Hepatocyte (in vitro differentiated cells): ENCODE data around the gene PCDHA11. TPM values are rescaled to one million over a fixed set of nuclear protein-coding genes. Genes with fewer than 3 reads are reported as not detected.

Experiments
- DNase-seq: peaks from one replicate; pipeline ENCODE4 v3.0.0-alpha.2; 2016; ENCODE audit warnings: low spot score
- H2AFZ ChIP-seq: fragments of 200-600 bp; sonication (generic); 2 replicates; pipeline ENCODE4 v1.6.0; 2016; ENCODE audit warnings: antibody characterized with exemption, mild to moderate bottlenecking
- H3K27ac ChIP-seq: fragments of 200-600 bp; sonication (generic); 2 replicates; pipeline ENCODE4 v1.5.1; 2016; ENCODE audit warnings: mild to moderate bottlenecking
- H3K27me3 ChIP-seq: fragments of 200-600 bp; sonication (generic); 2 replicates; pipeline ENCODE4 v1.6.1; 2016
- H3K36me3 ChIP-seq: fragments of 200-600 bp; sonication (generic); replicated peaks from 2 replicates; pipeline ENCODE4 v1.5.1; 2016; ENCODE audit warnings: low read depth; ENCODE audit not compliant: insufficient read depth
- H3K4me1 ChIP-seq: fragments of 200-600 bp; sonication (generic); 2 replicates; pipeline ENCODE4 v1.5.1; 2016; ENCODE audit warnings: mild to moderate bottlenecking, moderate library complexity; ENCODE audit not compliant: insufficient read depth
- H3K4me2 ChIP-seq: fragments of 200-600 bp; sonication (generic); 2 replicates; pipeline ENCODE4 v1.6.0; 2016
- H3K4me3 ChIP-seq: fragments of 200-600 bp; sonication (generic); 2 replicates; pipeline ENCODE4 v1.5.1; 2016; ENCODE audit warnings: mild to moderate bottlenecking
- H3K79me2 ChIP-seq: fragments of 200-600 bp; sonication (generic); 2 replicates; pipeline ENCODE4 v1.6.0; 2017; ENCODE audit warnings: mild to moderate bottlenecking
- H3K9me2 ChIP-seq: fragments of 200-600 bp; sonication (generic); replicated peaks from 2 replicates; pipeline ENCODE4 v1.6.0; 2017; ENCODE audit warnings: mild to moderate bottlenecking; ENCODE audit not compliant: insufficient read depth
- H3K9me3 ChIP-seq: fragments of 200-600 bp; sonication (generic); 2 replicates; pipeline ENCODE4 v1.5.1; 2016; ENCODE audit warnings: low read depth, mild to moderate bottlenecking
- H4K20me1 ChIP-seq: fragments of 200-600 bp; sonication (generic); 2 replicates; pipeline ENCODE4 v1.6.0; 2016; ENCODE audit warnings: mild to moderate bottlenecking; ENCODE audit not compliant: insufficient read depth, poor library complexity, severe bottlenecking
- EZH2 ChIP-seq: fragments of 200-600 bp; sonication (generic); IDR thresholded peaks from 2 replicates; pipeline ENCODE4 v1.6.1; 2016; ENCODE audit warnings: antibody characterized with exemption, mild to moderate bottlenecking, borderline replicate concordance
- EZH2phosphoT487 ChIP-seq: fragments of 200-600 bp; sonication (generic); IDR thresholded peaks from one replicate; pipeline ENCODE4 v1.6.1; 2018; ENCODE audit warnings: antibody characterized with exemption, mild to moderate bottlenecking, low read depth, moderate library complexity; ENCODE audit not compliant: unreplicated experiment, severe bottlenecking
- WGBS: methylation state at CpG from one replicate; pipeline ENCODE4 v1.1.6; 2016; ENCODE audit warnings: low lambda C conversion rate; ENCODE audit errors: missing lambda C conversion rate; 5-methylcytosine and 5-hydroxymethylcytosine counted together
- polyA plus RNA-seq: library from polyadenylated mRNA; unstranded; fragments of >200 nt; fragmentation: Nextera tagmentation; extraction: Ambion mirVana; gene quantifications from 2 replicates; pipeline ENCODE4 v1.2.1, GENCODE V29; 2016
- total RNA-seq: library from RNA; depleted of rRNA; stranded (reverse); fragments of >200 nt; gene quantifications from 2 replicates; pipeline ENCODE4 v1.2.3, GENCODE V29; 2014
- TF ChIP-seq, protein P1 (sequence below): fragments of 200-600 bp; sonication (generic); IDR thresholded peaks from 2 replicates; pipeline ENCODE4 v1.5.1; 2016; ENCODE audit warnings: antibody characterized with exemption, mild to moderate bottlenecking; ENCODE audit not compliant: poor library complexity

PCDHA11 gene
- total and polyA plus RNA-seq, 2 experiments from 2014 or later: 2.5 to 4.5 TPM

GRCh38 chr5:140855772-140856674 is 12.7 kb upstream of the PCDHA11 start, which contains the start of gene PCDHA10:
Gene PCDHA10, plus strand, starts transcription at chr5:140855897. Its CDS starts 152 bp downstream, at chr5:140856049.
- Histone ChIP-seq H2AFZ (peak within 1 kb of the TSS; percentile 56), H3K4me3 (peak within 1 kb of the TSS; percentile 4), H3K36me3 (no peaks in the 10 kb centered on the region), H3K27ac (peak within 1 kb of the TSS; percentile 64), H4K20me1 (no peaks in the 10 kb centered on the region), H3K9me2 (no peaks in the 10 kb centered on the region), H3K79me2 (no peaks in the 10 kb centered on the region), H3K27me3 (no peaks in the 10 kb centered on the region), H3K4me2 (peak within 1 kb of the TSS; percentile 41), H3K9me3 (peaks cover 7% of the 10 kb centered on the region), H3K4me1 (no peaks in the 10 kb centered on the region)
- TF ChIP-seq EZH2 (no peak), EZH2phosphoT487 (no peak)
- TF ChIP-seq, protein P1, sequence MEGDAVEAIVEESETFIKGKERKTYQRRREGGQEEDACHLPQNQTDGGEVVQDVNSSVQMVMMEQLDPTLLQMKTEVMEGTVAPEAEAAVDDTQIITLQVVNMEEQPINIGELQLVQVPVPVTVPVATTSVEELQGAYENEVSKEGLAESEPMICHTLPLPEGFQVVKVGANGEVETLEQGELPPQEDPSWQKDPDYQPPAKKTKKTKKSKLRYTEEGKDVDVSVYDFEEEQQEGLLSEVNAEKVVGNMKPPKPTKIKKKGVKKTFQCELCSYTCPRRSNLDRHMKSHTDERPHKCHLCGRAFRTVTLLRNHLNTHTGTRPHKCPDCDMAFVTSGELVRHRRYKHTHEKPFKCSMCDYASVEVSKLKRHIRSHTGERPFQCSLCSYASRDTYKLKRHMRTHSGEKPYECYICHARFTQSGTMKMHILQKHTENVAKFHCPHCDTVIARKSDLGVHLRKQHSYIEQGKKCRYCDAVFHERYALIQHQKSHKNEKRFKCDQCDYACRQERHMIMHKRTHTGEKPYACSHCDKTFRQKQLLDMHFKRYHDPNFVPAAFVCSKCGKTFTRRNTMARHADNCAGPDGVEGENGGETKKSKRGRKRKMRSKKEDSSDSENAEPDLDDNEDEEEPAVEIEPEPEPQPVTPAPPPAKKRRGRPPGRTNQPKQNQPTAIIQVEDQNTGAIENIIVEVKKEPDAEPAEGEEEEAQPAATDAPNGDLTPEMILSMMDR: peak; percentile 60
- 24% methylated on average over 44 of the region's 44 CpGs for WGBS
- peak; percentile 72 for DNase-seq

DNA sequence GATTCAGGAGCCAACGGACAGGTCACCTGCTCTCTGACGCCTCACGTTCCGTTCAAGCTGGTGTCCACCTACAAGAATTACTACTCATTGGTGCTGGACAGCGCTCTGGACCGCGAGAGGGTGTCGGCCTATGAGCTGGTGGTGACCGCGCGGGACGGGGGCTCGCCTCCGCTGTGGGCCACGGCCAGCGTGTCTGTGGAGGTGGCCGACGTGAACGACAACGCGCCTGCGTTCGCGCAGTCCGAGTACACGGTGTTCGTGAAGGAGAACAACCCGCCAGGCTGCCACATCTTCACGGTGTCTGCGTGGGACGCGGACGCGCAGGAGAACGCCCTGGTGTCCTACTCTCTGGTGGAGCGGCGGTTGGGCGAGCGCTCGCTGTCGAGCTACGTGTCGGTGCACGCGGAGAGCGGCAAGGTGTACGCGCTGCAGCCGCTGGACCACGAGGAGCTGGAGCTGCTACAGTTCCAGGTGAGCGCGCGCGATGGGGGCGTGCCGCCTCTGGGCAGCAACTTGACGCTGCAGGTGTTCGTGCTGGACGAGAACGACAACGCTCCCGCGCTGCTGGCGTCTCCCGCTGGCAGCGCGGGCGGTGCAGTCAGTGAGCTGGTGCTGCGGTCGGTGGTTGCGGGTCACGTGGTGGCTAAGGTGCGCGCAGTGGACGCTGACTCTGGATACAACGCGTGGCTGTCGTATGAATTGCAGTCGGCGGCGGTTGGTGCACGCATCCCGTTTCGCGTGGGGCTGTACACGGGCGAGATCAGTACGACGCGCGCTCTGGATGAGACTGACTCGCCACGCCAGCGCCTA is 11.4 kb upstream of the PCDHA11 start:
- Histone ChIP-seq H3K4me1 (no peaks in the 10 kb centered on the region), H3K4me3 (no peak overlapping the region), H3K9me2 (no peaks in the 10 kb centered on the region), H4K20me1 (no peaks in the 10 kb centered on the region), H3K4me2 (no peak overlapping the region), H3K9me3 (peaks cover 11% of the 10 kb centered on the region), H3K27ac (no peak overlapping the region), H3K27me3 (no peaks in the 10 kb centered on the region), H2AFZ (no peak overlapping the region), H3K79me2 (no peaks in the 10 kb centered on the region), H3K36me3 (no peaks in the 10 kb centered on the region)
- TF ChIP-seq, protein P1: no peak
- TF ChIP-seq EZH2: no peak
- no peak for TF ChIP-seq EZH2phosphoT487
- WGBS: over 99% methylated on average over 87 of the region's 94 CpGs
- DNase-seq: no peak

GRCh38 chr5:140857987-140858240 is 10.8 kb upstream of the PCDHA11 start:
- TF ChIP-seq EZH2phosphoT487 (no peak), EZH2 (no peak)
- TF ChIP-seq, protein P1: no peak
- H3K36me3 ChIP-seq: no peaks in the 10 kb centered on the region
- H2AFZ ChIP-seq: no peak overlapping the region
- H3K4me1 ChIP-seq: no peaks in the 10 kb centered on the region
- H3K79me2 ChIP-seq: no peaks in the 10 kb centered on the region
- no peaks in the 10 kb centered on the region for H3K9me2 ChIP-seq
- no peaks in the 10 kb centered on the region for H3K27me3 ChIP-seq
- WGBS: 98% methylated on average over 20 of the region's 22 CpGs
- DNase-seq: no peak
- no peak overlapping the region for H3K4me2 ChIP-seq
- no peak overlapping the region for H3K27ac ChIP-seq
- peaks cover 11% of the 10 kb centered on the region for H3K9me3 ChIP-seq
- H4K20me1 ChIP-seq: no peaks in the 10 kb centered on the region
- no peak overlapping the region for H3K4me3 ChIP-seq
